Neural cell (in vitro differentiated cells): ENCODE results near the gene PRR11.

Experiments
- CTCF ChIP-seq: fragments of 450-650 bp; IDR thresholded peaks from 2 replicates; pipeline ENCODE4 v1.5.1; 2014; ENCODE audit warnings: antibody characterized with exemption, mild to moderate bottlenecking, moderate library complexity; ENCODE audit not compliant: poor library complexity, severe bottlenecking
- EP300 ChIP-seq: fragments of 450-650 bp; conservative IDR thresholded peaks from 2 replicates; pipeline ENCODE4 v1.6.1; 2014; ENCODE audit warnings: antibody characterized with exemption, mild to moderate bottlenecking, moderate library complexity; ENCODE audit not compliant: poor library complexity, severe bottlenecking
- EZH2 ChIP-seq: fragments of 200-600, 300-800 bp; shearing (Covaris generic), sonication (generic); IDR thresholded peaks from 2 replicates; pipeline ENCODE4 v1.6.1; 2014; ENCODE audit warnings: antibody characterized with exemption, low read length, borderline replicate concordance, mild to moderate bottlenecking; ENCODE audit not compliant: insufficient read depth, poor library complexity, severe bottlenecking
- MXI1 ChIP-seq: fragments of 450-650 bp; conservative IDR thresholded peaks from 2 replicates; pipeline ENCODE4 v1.6.1; 2014; ENCODE audit warnings: antibody characterized with exemption, mild to moderate bottlenecking; ENCODE audit not compliant: poor library complexity, severe bottlenecking
- POLR2AphosphoS5 ChIP-seq: IDR thresholded peaks from 2 replicates; pipeline ENCODE4 v1.6.1; 2012
- RAD21 ChIP-seq: fragments of 450-650 bp; conservative IDR thresholded peaks from 2 replicates; pipeline ENCODE4 v1.6.1; 2014; ENCODE audit warnings: antibody characterized with exemption, mild to moderate bottlenecking, moderate library complexity
- SMC3 ChIP-seq: fragments of 450-650 bp; conservative IDR thresholded peaks from 2 replicates; pipeline ENCODE4 v1.6.1; 2014; ENCODE audit warnings: antibody characterized with exemption, mild to moderate bottlenecking, moderate library complexity; ENCODE audit not compliant: poor library complexity
- TAF1 ChIP-seq: IDR thresholded peaks from 2 replicates; pipeline ENCODE4 v1.6.1; 2012; ENCODE audit warnings: low read depth
- TF ChIP-seq, protein P1 (sequence below): IDR thresholded peaks from 2 replicates; pipeline ENCODE4 v1.6.1; 2012; ENCODE audit warnings: borderline replicate concordance

- TF ChIP-seq EP300, result no peak
- no peak for TF ChIP-seq CTCF
- TF ChIP-seq EZH2, result no peak
- no peak for TF ChIP-seq RAD21
- no peak for TF ChIP-seq POLR2AphosphoS5
- TF ChIP-seq MXI1, result no peak
- TF ChIP-seq, protein P1, sequence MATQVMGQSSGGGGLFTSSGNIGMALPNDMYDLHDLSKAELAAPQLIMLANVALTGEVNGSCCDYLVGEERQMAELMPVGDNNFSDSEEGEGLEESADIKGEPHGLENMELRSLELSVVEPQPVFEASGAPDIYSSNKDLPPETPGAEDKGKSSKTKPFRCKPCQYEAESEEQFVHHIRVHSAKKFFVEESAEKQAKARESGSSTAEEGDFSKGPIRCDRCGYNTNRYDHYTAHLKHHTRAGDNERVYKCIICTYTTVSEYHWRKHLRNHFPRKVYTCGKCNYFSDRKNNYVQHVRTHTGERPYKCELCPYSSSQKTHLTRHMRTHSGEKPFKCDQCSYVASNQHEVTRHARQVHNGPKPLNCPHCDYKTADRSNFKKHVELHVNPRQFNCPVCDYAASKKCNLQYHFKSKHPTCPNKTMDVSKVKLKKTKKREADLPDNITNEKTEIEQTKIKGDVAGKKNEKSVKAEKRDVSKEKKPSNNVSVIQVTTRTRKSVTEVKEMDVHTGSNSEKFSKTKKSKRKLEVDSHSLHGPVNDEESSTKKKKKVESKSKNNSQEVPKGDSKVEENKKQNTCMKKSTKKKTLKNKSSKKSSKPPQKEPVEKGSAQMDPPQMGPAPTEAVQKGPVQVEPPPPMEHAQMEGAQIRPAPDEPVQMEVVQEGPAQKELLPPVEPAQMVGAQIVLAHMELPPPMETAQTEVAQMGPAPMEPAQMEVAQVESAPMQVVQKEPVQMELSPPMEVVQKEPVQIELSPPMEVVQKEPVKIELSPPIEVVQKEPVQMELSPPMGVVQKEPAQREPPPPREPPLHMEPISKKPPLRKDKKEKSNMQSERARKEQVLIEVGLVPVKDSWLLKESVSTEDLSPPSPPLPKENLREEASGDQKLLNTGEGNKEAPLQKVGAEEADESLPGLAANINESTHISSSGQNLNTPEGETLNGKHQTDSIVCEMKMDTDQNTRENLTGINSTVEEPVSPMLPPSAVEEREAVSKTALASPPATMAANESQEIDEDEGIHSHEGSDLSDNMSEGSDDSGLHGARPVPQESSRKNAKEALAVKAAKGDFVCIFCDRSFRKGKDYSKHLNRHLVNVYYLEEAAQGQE, result no peak
- no peak for TF ChIP-seq TAF1
- TF ChIP-seq SMC3, result no peak
These were observed 9.9 kb upstream of the PRR11 start for GRCh38 chr17:59145571-59146096.
